ENCODE measurements around the gene RASSF3.

GRCh38 chr12:64621257-64621942 lies 11.1 kb downstream of the RASSF3 start:
- TF ChIP-seq POLR2A (IDR thresholded peaks at IDR 0.05) (no peak), CTCF (IDR thresholded peaks at IDR 0.05 in 4 of 5, conservative IDR thresholded peaks at IDR 0.05 in 1 of 5) (no peak)
